Neural progenitor cell (in vitro differentiated cells): ENCODE results near the gene SUSD3.

Source experiments
- EZH2 ChIP-seq: fragments of 200-600 bp; sonication (generic); IDR thresholded peaks from 2 replicates; pipeline ENCODE4 v1.6.1; 2017; ENCODE audit warnings: antibody characterized with exemption, mild to moderate bottlenecking, moderate library complexity
- EZH2phosphoT487 ChIP-seq: fragments of 200-600 bp; sonication (generic); IDR thresholded peaks from 2 replicates; pipeline ENCODE4 v1.6.1; 2017; ENCODE audit warnings: antibody characterized with exemption
- TF ChIP-seq, protein P1 (sequence below): fragments of 200-600 bp; sonication (generic); IDR thresholded peaks from 2 replicates; pipeline ENCODE4 v1.5.1; 2017; ENCODE audit warnings: antibody characterized with exemption, mild to moderate bottlenecking

- TF ChIP-seq, protein P1, sequence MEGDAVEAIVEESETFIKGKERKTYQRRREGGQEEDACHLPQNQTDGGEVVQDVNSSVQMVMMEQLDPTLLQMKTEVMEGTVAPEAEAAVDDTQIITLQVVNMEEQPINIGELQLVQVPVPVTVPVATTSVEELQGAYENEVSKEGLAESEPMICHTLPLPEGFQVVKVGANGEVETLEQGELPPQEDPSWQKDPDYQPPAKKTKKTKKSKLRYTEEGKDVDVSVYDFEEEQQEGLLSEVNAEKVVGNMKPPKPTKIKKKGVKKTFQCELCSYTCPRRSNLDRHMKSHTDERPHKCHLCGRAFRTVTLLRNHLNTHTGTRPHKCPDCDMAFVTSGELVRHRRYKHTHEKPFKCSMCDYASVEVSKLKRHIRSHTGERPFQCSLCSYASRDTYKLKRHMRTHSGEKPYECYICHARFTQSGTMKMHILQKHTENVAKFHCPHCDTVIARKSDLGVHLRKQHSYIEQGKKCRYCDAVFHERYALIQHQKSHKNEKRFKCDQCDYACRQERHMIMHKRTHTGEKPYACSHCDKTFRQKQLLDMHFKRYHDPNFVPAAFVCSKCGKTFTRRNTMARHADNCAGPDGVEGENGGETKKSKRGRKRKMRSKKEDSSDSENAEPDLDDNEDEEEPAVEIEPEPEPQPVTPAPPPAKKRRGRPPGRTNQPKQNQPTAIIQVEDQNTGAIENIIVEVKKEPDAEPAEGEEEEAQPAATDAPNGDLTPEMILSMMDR: no peak
- no peak for TF ChIP-seq EZH2
- no peak for TF ChIP-seq EZH2phosphoT487
Observed at GRCh38 chr9:93084471-93084881, 26.0 kb downstream of the SUSD3 start.
